ENCODE data around the gene RENBP. TPM values are rescaled to one million over a fixed set of nuclear protein-coding genes. Genes with fewer than 3 reads are reported as not detected.

Gene RENBP
- total RNA-seq, 1 donor: 37.7 TPM

DNA sequence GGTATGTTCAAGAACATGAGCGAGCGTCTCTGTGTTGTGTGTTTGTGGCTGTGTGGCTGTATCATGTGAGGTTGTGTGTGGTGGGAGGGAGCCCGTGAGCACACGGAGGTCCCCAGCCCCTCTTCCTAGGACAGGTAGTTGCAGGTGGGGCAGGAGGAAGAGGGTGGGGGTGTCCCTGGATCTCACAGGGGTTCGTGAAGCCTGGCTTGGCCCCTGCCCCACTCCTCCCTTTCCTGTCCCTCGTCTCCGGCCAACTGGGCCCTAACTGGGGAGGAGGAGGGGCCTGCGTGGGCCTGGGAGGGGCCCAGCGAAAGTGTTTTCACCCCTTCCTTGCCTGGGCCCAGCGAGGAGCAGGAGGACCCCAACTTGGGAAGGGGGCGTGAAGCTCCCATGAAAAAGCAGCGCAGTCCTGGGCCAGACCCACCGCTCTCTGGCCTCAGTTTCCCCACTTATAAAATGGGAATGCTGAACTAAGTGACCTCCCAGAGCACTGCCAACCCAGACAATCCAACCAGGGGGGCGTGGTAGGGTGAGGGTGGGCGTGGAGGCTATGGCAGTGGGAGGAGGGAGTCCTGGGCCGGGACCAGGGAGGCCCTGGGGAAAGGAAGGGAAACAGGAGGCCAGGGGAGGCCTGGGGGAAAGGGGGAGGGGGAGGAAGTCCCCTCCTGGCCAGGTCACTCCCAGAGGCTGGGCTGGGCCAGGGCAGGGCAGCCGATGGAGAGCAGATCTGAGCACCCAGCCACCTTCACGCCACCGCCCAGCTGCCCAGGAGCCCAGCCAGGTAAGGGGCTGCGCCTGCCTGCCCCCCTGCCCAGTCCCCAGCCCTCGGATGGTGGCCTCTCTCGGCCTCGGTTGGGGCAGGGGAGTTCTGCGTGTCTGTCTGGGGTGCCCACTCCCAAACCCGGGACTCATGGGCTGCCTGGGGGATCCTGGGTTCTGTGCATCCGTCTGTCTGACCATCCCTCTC is 40.2 kb downstream of the RENBP start, which contains the start of gene AVPR2:
TSS of gene AVPR2 (plus strand) at position 683 of the 967 bp plus-strand sequence. CDS start 473 bp downstream, outside the sequence.
- DNase-seq (ENCODE audit: low read depth in 2 of 3, low spot score in 2 of 3): no peak

- DNase-seq (ENCODE audit: low read depth in 2 of 3, low spot score in 2 of 3): peak in 1 of 3 donors; percentile 4
Measured at GRCh38 chrX:153903238-153903980, 41.0 kb downstream of the RENBP start.

- no peak for DNase-seq (ENCODE audit: low read depth in 2 of 3, low spot score in 2 of 3)
Measured at GRCh38 chrX:153902385-153902784, 42.1 kb downstream of the RENBP start.

- no peak for DNase-seq (ENCODE audit: low read depth in 2 of 3, low spot score in 2 of 3)
Measured at GRCh38 chrX:153901753-153902140, 42.7 kb downstream of the RENBP start.

- peak; percentile 26 to 84 (median 77) for DNase-seq (ENCODE audit: low read depth in 2 of 3, low spot score in 2 of 3)
Measured at GRCh38 chrX:153900831-153901752, 43.4 kb downstream of the RENBP start.

GRCh38 chrX:153897899-153898298 is 46.5 kb downstream of the RENBP start:
- peak in 2 of 3 donors; percentile 52 to 73 for DNase-seq (ENCODE audit: low read depth in 2 of 3, low spot score in 2 of 3)

DNA sequence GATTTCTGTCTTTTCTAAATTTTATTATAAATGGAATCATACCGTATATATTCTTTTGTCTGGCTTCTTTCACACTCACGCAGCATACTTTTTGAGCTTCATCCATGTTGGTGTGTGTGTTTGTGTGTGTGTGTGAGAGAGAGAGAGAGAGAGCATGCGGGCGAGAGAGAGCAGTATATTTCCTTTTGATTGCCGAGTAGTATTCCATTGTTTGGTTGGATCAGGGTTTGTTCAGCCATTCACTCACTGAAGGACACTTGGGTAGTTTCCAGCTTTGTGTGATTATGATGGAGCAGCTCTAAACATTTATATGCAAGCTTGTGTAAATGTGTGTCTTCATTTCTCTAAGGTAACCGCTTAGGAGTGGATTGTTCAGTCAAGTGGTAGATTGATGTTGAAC is 55.3 kb downstream of the RENBP start:
- no peak for DNase-seq (ENCODE audit: low read depth in 2 of 3, low spot score in 2 of 3)

DNA sequence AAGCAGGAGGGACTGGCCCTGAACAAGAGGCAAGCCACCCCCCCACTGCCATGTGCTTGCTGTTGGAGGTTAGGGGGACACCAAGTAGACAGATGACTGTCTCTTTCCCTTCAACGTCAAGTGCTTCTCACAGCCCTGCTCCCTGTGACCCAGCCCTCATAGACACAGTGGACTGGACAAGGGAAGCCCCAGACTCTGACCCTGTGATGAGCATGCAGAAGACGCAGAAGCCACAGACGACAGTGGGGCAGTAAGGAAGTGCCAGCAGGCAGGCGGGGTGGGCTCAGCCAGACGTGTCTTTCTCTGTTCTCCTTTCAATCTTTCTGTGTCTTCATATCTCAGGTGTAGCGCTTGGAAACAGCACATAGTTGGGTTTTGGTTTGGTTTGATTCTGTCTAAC is 56.1 kb downstream of the RENBP start:
- DNase-seq (ENCODE audit: low read depth in 2 of 3, low spot score in 2 of 3): no peak

GRCh38 chrX:153887385-153887784 is 57.1 kb downstream of the RENBP start:
- no peak for DNase-seq (ENCODE audit: low read depth in 2 of 3, low spot score in 2 of 3)

DNA sequence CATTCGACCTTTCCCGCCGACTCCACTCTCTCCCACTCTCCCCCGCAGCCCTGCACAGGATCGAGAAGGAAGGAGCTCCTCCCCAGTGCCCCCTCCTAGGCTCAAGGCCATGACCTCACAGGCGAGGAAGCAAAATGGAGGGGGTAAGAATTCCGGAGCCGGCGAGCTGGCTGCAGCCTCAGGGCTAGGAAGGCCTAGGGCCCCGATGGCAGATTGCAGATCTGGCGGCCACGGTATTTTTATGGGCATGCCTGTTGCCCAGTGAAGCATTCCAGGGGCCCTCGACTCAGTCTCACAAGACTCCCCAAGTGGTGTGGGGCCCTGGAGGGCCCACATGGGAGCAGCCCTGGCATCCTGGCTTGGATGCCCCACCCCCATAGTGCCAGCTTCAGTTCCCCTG is 57.5 kb downstream of the RENBP start:
- no peak for DNase-seq (ENCODE audit: low read depth in 2 of 3, low spot score in 2 of 3)

DNA sequence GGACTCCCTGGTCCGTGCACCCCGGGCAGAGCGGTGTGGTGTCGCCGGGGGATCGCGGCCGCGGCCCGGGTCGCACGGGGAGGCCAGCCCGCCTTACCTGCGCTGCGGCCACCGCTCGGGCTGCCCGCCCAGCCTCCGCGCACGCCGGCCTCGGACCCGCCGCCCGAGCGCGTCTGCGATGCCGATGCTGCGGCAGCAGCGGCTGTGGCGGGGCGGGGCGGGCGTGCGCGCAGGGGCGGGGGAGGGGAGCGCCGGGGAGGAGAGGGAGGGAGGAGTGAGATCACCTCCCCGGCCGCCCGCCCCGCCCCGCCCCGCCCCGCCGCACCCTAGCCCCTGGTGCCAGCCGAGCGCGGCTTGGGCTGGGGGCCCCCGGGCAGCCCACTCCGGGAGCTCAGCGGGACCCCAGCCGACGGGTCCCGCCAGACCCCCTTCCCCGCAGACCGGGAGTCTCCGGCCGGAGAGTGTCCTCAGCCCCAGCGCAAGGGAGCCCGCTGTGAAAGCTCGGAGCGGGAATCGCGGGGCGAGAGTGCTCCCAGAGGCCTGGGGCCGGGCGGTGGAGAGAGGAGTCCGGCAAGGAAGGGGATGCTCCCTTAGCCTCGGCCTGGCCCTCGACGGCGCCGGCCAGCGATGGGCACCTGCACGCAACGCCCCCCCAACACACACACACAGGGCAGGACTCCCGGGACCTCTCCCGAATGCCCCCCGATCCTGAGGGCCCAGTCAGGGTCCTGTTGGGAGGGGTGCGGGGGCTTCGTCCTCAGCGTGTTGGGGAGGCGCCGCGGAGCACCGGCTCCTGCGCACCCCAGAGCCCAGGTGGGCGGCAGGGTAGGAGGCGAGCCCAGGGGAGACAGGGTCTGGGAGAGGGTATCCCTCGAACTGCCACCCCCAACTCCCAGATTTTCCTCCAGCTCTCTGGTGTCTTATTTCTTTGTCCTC is 58.2 kb downstream of the RENBP start, which contains the start of gene L1CAM:
TSS of gene L1CAM (minus strand) at position 206 of the 936 bp plus-strand sequence. CDS start 10,337 bp downstream, outside the sequence.
- DNase-seq (ENCODE audit: low read depth in 2 of 3, low spot score in 2 of 3): no peak

Small RNA genes within 50 kb of the gene (small RNA-seq; reads per million reads assigned to genes)
- not detected for gene MIR3202-1

Other genes with a start within 250 kb of the RENBP start
- gene BCAP31, start 220.3 kb downstream of the RENBP start, total RNA-seq: 107 TPM
- gene ABCD1, start 219.8 kb downstream of the RENBP start, total RNA-seq: 17.2 TPM
- gene PLXNB3, start 180.4 kb downstream of the RENBP start, total RNA-seq: 0.54 TPM
- gene SRPK3, start 163.6 kb downstream of the RENBP start, total RNA-seq: 0.27 TPM
- 117 TPM for gene IDH3G, start 150.3 kb downstream of the RENBP start, total RNA-seq
- gene SSR4, start 150.0 kb downstream of the RENBP start, total RNA-seq: 268 TPM
- under 0.01 TPM for gene PDZD4, start 114.1 kb downstream of the RENBP start, total RNA-seq
- gene L1CAM, start 58.5 kb downstream of the RENBP start, total RNA-seq: under 0.01 TPM
- under 0.01 TPM for gene AVPR2, start 40.0 kb downstream of the RENBP start, total RNA-seq
- gene ARHGAP4, start 18.4 kb downstream of the RENBP start, total RNA-seq: 242 TPM
- gene NAA10, start 9.6 kb downstream of the RENBP start, total RNA-seq: 37.4 TPM
- gene HCFC1, start 27.2 kb upstream of the RENBP start, total RNA-seq: 95.1 TPM
- gene TMEM187, start 28.1 kb upstream of the RENBP start, total RNA-seq: 15.6 TPM
- gene IRAK1, start 75.3 kb upstream of the RENBP start, total RNA-seq: 40.9 TPM
- gene MECP2, start 153.1 kb upstream of the RENBP start, total RNA-seq: 25.3 TPM
- gene OPN1LW, start 199.6 kb upstream of the RENBP start, total RNA-seq: not detected
- gene OPN1MW, start 238.0 kb upstream of the RENBP start, total RNA-seq: not detected

Data from hematopoietic multipotent progenitor cell (in vitro differentiated cells).